Erythroblast (primary cell): ENCODE data around the gene DNAI2.

Source experiments
- GATA1 ChIP-seq: IDR thresholded peaks from 2 replicates; pipeline ENCODE4 v1.6.1; 2011; ENCODE audit warnings: low read depth, mild to moderate bottlenecking, control low read depth, low read length, moderate library complexity
- POLR2A ChIP-seq: IDR thresholded peaks from 2 replicates; pipeline ENCODE4 v1.6.1; 2011; ENCODE audit warnings: mild to moderate bottlenecking, low read length

DNA sequence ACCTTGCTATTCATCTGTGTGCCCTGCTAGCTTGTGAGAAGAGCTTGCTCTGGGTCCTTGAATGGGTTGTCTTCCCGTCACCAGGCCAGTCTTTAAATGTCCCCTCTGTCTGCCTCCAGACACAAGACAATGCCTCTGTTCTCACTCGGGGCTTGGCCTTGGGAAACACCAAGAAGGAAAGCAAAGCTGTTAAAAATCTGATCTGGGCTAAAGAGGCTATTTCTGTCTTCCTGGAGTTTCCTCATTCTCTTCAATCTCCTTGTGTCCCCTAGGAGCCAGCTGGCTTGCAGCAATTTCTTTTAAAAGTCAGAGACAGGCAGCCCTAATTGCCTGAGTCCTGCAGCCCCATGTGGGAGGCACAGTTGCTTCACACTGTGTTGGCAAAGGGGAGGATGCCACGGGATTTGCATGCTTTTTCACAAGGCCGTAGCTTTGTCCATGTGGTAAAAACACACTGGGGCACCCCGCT is 2.5 kb downstream of the DNAI2 start:
- TF ChIP-seq POLR2A (no peak), GATA1 (no peak)
